ENCODE measurements around the gene SASH1. TPM values are rescaled to one million over a fixed set of nuclear protein-coding genes. Genes with fewer than 3 reads are reported as not detected.

The SASH1 gene
- total RNA-seq: 118 TPM

- DNase-seq (ENCODE audit: low spot score): peak; percentile 82
- peak; percentile 91 for ATAC-seq
- intact Hi-C loops (cut with DNase I): no loop called here
Measured at GRCh38 chr6:148342350-148343046, at the start of gene SASH1. Gene SASH1, plus strand, starts transcription at chr6:148342838. Its CDS starts 230 bp downstream, at chr6:148343068.

GRCh38 chr6:148293181-148293995 lies 49.2 kb upstream of the SASH1 start:
- intact Hi-C loops (cut with DNase I): no loop called here
- ATAC-seq: no peak
- DNase-seq (ENCODE audit: low spot score): no peak

GRCh38 chr6:148294059-148294458 lies 48.6 kb upstream of the SASH1 start:
- ATAC-seq: no peak

GRCh38 chr6:148295261-148295887 lies 47.3 kb upstream of the SASH1 start:
- intact Hi-C loops (cut with DNase I): no loop called here
- DNase-seq (ENCODE audit: low spot score): no peak
- ATAC-seq: peak; percentile 44

More at GRCh38 chr6:148294059-148294458, 48.6 kb upstream of the SASH1 start:
- DNase-seq (ENCODE audit: low spot score): no peak
- intact Hi-C loops (cut with DNase I): no loop called here

- no peak for ATAC-seq
- no peak for DNase-seq (ENCODE audit: low spot score)
- intact Hi-C loops (cut with DNase I): no loop called here
Measured at GRCh38 chr6:148296771-148297170, 45.9 kb upstream of the SASH1 start.

- no peak for ATAC-seq
- DNase-seq (ENCODE audit: low spot score): no peak
- intact Hi-C loops (cut with DNase I): no loop called here
Measured at GRCh38 chr6:148298683-148299082, 44.0 kb upstream of the SASH1 start.

GRCh38 chr6:148303616-148304015 lies 39.0 kb upstream of the SASH1 start:
- ATAC-seq (no peak), DNase-seq (ENCODE audit: low spot score) (no peak)
- intact Hi-C loops (cut with DNase I): no loop called here

- DNase-seq (ENCODE audit: low spot score): no peak
- no peak for ATAC-seq
- intact Hi-C loops (cut with DNase I): no loop called here
Measured at GRCh38 chr6:148304976-148305375, 37.7 kb upstream of the SASH1 start.

GRCh38 chr6:148306286-148306685 lies 36.4 kb upstream of the SASH1 start:
- intact Hi-C loops (cut with DNase I): no loop called here
- ATAC-seq: no peak
- no peak for DNase-seq (ENCODE audit: low spot score)

GRCh38 chr6:148307405-148307804 lies 35.2 kb upstream of the SASH1 start:
- ATAC-seq: no peak
- intact Hi-C loops (cut with DNase I): no loop called here

GRCh38 chr6:148309301-148309700 lies 33.3 kb upstream of the SASH1 start:
- DNase-seq (ENCODE audit: low spot score) (no peak), ATAC-seq (no peak)
- intact Hi-C loops (cut with DNase I): no loop called here

More at GRCh38 chr6:148307405-148307804, 35.2 kb upstream of the SASH1 start:
- DNase-seq (ENCODE audit: low spot score): no peak

- ATAC-seq (no peak), DNase-seq (ENCODE audit: low spot score) (no peak)
- intact Hi-C loops (cut with DNase I): no loop called here
Measured at GRCh38 chr6:148311966-148312669, 30.5 kb upstream of the SASH1 start.

GRCh38 chr6:148313488-148313887 lies 29.1 kb upstream of the SASH1 start:
- intact Hi-C loops (cut with DNase I): no loop called here
- DNase-seq (ENCODE audit: low spot score) (no peak), ATAC-seq (no peak)

- ATAC-seq (no peak), DNase-seq (ENCODE audit: low spot score) (no peak)
- intact Hi-C loops (cut with DNase I): no loop called here
Measured at GRCh38 chr6:148316308-148316707, 26.3 kb upstream of the SASH1 start.

GRCh38 chr6:148317051-148317450 lies 25.6 kb upstream of the SASH1 start:
- ATAC-seq (no peak), DNase-seq (ENCODE audit: low spot score) (no peak)
- intact Hi-C loops (cut with DNase I): no loop called here

GRCh38 chr6:148317739-148318138 lies 24.9 kb upstream of the SASH1 start:
- no peak for DNase-seq (ENCODE audit: low spot score)
- intact Hi-C loops (cut with DNase I): no loop called here
- no peak for ATAC-seq

- intact Hi-C loops (cut with DNase I): no loop called here
- ATAC-seq: no peak
Measured at GRCh38 chr6:148322704-148323103, 19.9 kb upstream of the SASH1 start.

GRCh38 chr6:148323344-148323743 lies 19.3 kb upstream of the SASH1 start:
- DNase-seq (ENCODE audit: low spot score) (no peak), ATAC-seq (no peak)
- intact Hi-C loops (cut with DNase I): no loop called here

More at GRCh38 chr6:148322704-148323103, 19.9 kb upstream of the SASH1 start:
- no peak for DNase-seq (ENCODE audit: low spot score)

- intact Hi-C loops (cut with DNase I): no loop called here
- DNase-seq (ENCODE audit: low spot score) (no peak), ATAC-seq (no peak)
Measured at GRCh38 chr6:148324297-148324985, 18.2 kb upstream of the SASH1 start.

Data from sciatic nerve (tissue), 2 donors.